Suppressor macrophage (primary cell): ENCODE data around the gene CDC42BPG.

Experiments used
- DNase-seq, 4 experiments: peaks; one replicate each; pipeline ENCODE4 v3.0.0-alpha.2; 2020 to 2022

Gene CDC42BPG

DNA sequence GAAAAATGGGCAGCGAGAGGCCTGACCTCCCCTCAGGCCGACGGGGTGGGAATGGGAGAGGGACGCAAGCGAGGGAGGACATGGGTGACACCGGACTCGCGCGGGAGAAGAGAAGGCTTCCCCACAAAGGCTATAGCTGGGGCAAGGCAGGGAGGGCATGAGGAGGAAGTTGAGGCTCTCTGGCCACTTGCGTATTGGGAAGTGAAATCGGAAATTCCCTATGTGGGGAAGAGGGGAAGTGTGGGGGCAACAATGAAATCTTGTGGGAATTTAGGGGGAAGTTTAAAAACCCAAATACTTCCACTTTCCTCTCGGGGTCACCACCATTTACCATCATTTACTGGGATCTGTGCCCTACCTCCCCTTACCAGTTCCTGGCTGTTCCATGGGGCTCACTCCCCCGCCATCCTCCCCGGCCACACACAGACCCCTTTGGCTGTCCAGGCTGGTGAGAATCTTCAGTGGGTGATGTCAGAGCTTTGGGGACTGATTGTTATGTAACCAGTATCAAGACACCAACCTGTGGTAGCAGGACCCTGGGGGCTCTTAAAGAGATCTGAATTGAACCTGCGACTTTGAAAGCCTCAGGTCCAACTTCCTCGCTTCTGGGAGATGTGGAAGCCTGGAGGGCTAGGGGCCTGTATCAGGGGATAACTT lies 34.9 kb upstream of the CDC42BPG start:
- peak; percentile 83 to 95 (median 92) for DNase-seq

DNA sequence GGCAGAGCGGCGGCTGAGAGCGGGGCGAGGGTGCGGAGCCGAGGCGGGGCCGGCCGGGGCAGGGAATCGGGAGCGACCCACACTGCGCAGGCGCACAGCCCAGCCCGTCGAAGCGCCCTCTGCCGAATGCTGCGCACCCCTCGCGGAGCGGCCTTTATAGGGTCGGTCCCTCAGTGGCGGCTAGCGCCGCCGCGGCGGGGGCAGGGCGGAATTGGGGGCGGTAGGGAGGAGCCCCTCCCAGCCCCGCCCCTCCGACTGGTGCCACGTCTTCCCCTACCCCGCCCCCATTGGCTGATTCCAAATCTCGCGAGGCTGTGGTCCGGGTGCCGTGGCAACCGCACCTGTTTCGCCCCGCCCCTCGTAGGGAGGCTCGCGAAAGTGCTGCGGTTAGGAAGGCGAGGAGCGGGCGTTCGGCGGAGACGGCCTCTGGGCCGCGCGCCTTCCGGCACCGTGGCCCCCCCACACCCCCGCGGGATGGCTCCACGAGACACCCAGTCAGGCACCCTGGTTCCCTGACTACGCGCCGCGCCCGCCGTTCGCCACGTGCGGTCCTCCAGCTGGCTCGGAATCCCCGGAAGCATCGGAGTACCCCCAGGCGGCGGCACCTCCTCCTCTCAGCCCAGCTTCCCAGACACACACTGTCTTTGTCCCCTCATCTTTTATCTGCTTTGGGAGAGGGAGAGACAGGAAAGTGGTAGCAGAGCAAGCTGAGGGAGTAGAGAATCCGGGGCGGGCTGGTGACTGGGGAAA lies 34.2 kb upstream of the CDC42BPG start, which contains the start of gene EHD1:
Gene EHD1, minus strand, starts transcription at position 128 of the 750 bp plus-strand sequence. CDS start 157 bp downstream, outside the sequence.
- DNase-seq: peak; percentile 99 to 100 (median 100)

DNA sequence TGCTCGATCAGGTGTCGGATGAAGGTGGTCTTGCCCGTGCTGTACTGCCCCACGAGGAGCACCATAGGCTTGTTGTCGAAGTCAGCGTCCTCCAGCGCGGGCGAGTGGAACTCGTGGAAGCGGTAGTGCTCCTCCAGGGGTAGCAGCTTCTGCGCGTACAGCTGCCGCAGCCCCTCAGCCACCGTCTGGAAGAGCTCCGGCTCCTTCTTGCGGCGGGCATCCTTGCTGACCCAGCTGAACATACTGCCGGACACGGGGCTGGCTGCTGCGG lies 33.7 kb upstream of the CDC42BPG start:
- no peak for DNase-seq

DNA sequence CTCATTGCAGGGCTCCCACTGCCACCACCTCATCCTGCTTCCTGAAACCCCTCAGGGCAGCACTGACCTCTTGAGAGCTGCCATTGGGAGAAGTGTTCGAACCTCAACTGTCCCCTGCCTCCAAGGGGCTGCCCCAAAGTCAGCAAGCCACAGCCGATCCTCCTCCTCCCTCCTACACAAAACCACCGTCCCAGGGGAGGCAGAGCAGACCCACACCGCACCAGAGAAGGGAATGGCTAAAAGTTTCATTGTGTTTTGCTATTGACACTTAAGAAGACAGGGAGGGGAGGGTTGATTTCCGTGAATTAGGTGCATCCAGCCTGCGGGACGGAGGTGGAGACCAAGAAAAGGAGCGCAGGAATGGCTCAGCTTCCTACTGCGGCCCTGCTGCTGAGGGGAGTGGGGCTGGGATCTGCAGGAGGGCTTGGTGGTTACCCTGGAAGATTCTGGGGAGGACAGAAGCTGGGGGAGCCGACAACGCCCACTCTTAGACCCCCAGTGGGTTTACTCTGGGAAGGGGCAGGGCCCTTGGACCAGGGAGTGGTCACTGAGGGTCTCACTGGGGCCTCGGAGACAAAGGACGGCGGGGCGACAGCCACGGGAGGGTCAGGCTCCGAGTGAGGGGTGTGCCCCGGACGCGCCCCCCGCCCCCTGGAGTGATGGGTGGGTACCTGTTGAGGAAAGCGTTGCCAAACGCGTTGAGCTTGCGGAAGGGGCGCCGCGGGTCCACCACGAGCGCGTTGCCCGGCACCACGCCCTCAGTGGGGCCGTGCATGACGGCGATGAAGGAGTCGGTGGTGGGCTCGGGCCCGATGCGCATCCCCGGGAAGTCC lies 33.2 kb upstream of the CDC42BPG start:
- peak in 3 of 4 experiments; percentile 48 to 61 (median 49) for DNase-seq

- no peak for DNase-seq
Observed at GRCh38 chr11:64876835-64877341, 32.4 kb upstream of the CDC42BPG start.

GRCh38 chr11:64876229-64876750 lies 31.8 kb upstream of the CDC42BPG start:
- DNase-seq: no peak

GRCh38 chr11:64875369-64876228 lies 31.1 kb upstream of the CDC42BPG start:
- DNase-seq: peak in 2 of 4 experiments; percentile 35 to 36

GRCh38 chr11:64874308-64875240 lies 30.1 kb upstream of the CDC42BPG start:
- peak; percentile 42 to 71 (median 54) for DNase-seq

DNA sequence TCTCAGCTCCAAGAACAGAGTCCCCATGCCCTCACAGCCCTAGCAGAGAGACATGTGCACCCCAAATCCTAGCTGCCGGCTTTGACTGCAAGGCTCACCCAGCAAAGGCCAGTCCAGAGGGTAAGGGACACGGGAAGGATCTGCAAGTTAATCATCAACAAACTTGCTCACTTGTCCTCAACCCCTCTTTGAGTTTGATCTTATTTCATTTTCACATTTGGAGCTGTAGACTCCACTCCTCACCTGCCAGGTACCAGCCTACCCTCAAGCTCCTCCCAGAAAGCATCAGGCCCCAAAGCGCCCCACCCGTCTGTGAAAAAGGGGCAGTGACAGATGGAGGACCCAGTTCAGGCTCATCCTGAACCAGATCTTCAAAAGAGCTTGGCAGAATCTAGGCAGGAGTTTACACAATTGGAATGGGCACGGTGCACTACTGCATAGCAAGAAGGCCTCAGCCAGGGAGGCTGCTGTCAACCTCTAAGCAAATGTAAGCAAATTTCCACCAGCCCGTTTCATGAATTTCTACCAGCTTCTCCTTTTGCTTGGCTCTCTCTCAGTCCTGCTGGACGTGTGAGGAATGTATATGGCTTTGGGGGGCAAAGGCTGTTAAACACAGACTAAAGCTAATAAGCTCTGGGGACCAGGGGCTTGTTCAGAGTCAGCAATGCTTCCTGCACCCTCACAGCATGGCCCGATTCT lies 28.5 kb upstream of the CDC42BPG start:
- DNase-seq: no peak

GRCh38 chr11:64871492-64871891 lies 27.0 kb upstream of the CDC42BPG start:
- no peak for DNase-seq

- no peak for DNase-seq
Observed at GRCh38 chr11:64870893-64871466, 26.5 kb upstream of the CDC42BPG start.

- DNase-seq: peak; percentile 77 to 89 (median 81)
Observed at GRCh38 chr11:64870176-64870892, 25.9 kb upstream of the CDC42BPG start.

DNA sequence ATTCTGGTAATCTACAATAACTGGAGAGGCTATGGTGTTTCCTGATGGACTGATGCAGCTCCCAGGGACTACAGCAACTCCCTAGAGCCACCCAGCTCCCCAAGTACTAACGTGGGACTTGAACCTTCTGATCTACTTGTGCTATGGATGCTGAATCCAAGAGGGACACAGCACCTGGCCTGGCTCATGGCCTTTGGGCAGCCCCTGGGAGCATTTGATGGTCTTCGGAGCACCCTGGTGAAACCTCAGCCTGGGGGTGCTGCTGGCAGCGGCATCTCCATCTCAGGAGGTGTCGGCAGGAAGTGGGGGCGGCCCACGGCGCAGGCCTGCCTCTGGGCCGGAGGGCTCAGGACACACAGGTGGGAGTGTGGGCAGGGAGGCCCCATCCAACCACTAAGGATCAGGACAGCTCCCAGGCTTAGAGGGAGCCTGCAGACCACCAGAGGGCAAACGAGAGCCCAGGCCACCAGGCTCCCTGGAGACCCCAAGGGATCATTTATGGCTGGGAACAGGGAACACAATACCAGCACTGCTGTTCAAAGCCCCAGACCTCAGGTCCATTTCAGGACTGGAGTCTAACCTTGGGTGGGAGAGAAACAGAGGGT lies 25.2 kb upstream of the CDC42BPG start:
- no peak for DNase-seq

DNA sequence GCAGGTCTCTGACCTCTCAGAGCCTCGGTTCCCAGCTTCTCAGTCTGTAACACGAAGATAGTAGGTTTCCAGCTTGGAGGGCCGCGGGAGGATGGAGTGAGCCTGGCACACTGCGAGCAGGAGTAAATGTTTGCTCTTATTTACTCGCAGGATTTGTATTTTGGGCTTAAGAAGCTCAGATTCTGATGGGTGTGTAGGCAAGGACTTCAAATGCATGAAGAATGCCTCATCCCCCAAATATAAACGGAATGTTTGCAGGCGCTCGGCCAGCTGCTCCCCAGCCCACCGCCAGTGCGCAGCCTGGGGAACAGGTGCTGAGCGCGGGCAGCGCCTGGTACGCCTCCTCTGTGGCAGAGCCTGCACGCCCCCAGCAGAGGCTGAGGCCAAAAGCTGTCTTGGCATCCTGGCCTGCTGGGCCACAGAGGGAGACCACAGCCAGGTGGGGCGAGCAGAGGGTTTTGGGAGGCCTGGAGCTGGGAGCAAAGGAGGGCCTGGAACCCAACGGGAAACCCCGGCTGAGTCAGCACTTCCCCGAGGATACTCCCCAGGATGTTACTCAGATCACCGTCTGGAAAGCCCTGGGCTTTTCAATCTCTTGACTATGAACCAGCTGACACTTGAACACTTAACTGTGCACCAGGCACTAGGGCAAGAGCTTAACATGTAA lies 24.6 kb upstream of the CDC42BPG start:
- peak in 2 of 4 experiments; percentile 37 to 56 for DNase-seq

- no peak for DNase-seq
Observed at GRCh38 chr11:64867748-64868462, 23.5 kb upstream of the CDC42BPG start.

DNA sequence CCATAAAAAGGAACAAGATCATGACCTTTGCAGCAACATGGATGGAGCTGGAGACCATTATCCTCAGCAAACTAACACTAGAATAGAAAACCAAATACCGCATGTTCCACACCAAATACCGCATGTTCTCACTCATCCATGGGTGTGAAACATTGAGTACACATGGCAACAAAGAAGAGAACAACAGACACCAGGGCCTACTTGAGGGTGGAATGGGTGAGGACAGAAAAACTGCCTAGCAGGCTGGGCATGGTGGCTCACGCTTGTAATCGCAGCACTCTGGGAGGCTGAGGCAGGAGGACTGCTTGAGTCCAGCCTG lies 21.7 kb upstream of the CDC42BPG start:
- no peak for DNase-seq
